ENCODE data around the gene ACTL7A.

DNA sequence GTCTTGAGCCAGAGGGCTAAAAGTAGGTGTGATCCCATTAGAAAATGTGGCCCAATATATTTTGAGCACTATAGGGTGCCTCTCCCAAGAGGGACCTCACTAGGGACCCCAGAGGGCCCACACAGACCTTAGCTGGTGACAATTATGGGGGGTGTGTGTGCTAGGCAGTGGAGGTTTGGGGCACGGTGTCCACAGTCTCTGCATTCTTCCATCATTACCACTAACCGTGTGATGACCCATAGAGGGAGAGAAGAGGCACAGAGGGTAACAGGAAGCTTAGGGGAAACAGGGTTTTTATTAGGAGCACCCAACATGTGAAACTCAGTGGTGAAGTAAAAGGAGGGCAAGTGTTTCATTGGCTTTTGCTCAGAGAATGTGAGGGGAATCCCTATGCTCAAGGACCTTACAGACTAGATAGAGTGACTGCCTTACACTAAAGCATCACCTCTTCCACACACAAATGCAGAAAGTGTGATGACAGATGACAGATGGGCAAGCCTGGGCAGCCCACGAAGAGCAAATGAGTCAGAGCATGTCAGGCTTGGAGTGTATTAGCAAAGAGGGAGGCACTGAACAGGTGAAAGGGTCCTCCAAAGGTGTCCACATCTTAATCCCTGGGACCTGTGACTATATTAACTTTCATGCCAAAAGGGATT is 2.5 kb upstream of the ACTL7A start:
- TF ChIP-seq POLR2A (IDR thresholded peaks at IDR 0.05; ENCODE audit: low read length) = no peak
- TF ChIP-seq GATA1 (IDR thresholded peaks at IDR 0.05; ENCODE audit: low read depth, low read length) = no peak
